Astrocyte (in vitro differentiated cells and primary cell): ENCODE results near the gene RAP1A.

Source experiments
- EZH2 ChIP-seq: IDR thresholded peaks from 2 replicates; pipeline ENCODE4 v1.6.1; 2012; ENCODE audit warnings: mild to moderate bottlenecking, low read length, inconsistent platforms; ENCODE audit not compliant: insufficient read depth
- TF ChIP-seq, protein P1 (sequence below): IDR thresholded peaks from 2 replicates; pipeline ENCODE4 v1.5.1; 2011; ENCODE audit warnings: low read depth, mild to moderate bottlenecking, inconsistent platforms, low read length, moderate library complexity; ENCODE audit not compliant: insufficient read depth

DNA sequence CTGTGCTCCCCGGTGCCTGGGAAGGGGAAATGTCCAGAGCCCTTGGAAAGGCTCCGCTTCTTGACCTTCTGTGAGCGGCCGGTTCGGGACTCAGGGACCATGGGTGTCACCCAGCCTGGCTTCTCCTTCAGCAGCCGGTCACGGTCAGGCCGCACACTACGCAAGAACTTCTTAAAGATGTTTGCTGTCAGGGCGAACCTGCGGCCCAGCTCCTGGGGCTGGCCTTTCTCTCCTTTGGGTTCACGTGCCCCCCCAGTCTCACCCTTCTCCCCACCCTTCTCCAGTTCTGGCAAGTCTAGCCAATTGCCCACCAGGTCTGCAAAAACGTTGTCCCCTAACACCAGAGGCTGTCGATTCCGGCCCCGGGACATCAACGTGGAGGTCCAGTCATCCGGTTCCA is 107.5 kb downstream of the RAP1A start:
- TF ChIP-seq, protein P1, sequence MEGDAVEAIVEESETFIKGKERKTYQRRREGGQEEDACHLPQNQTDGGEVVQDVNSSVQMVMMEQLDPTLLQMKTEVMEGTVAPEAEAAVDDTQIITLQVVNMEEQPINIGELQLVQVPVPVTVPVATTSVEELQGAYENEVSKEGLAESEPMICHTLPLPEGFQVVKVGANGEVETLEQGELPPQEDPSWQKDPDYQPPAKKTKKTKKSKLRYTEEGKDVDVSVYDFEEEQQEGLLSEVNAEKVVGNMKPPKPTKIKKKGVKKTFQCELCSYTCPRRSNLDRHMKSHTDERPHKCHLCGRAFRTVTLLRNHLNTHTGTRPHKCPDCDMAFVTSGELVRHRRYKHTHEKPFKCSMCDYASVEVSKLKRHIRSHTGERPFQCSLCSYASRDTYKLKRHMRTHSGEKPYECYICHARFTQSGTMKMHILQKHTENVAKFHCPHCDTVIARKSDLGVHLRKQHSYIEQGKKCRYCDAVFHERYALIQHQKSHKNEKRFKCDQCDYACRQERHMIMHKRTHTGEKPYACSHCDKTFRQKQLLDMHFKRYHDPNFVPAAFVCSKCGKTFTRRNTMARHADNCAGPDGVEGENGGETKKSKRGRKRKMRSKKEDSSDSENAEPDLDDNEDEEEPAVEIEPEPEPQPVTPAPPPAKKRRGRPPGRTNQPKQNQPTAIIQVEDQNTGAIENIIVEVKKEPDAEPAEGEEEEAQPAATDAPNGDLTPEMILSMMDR = no peak
- TF ChIP-seq EZH2 = no peak
